Right atrium auricular region (tissue), 2 donors: ENCODE data around the gene ARHGEF16. TPM values are rescaled to one million over a fixed set of nuclear protein-coding genes. Genes with fewer than 3 reads are reported as not detected.

ENCODE experiments used
- DNase-seq: peaks from one replicate; pipeline ENCODE4 v3.0.0-alpha.2; 2019; ENCODE audit warnings: low spot score
- H3K27ac ChIP-seq, 2 donors: fragments of 200-600 bp; sonication (generic); 1 replicate in 1 of 2; 2 replicates in 1 of 2; pipeline ENCODE4 v1.5.1; 2016 to 2019
- H3K27me3 ChIP-seq, 2 donors: fragments of 200-600 bp; sonication (generic); one replicate each; pipeline versions ENCODE4 v1.5.1 to v1.6.0; 2017 to 2019
- H3K36me3 ChIP-seq: fragments of 200-600 bp; sonication (generic); one replicate; pipeline ENCODE4 v1.5.1; 2016
- H3K4me1 ChIP-seq, 2 donors: fragments of 200-600 bp; sonication (generic); one replicate each; pipeline versions ENCODE4 v1.5.1 to v1.6.0; 2017 to 2019
- H3K4me3 ChIP-seq, 2 donors: fragments of 200-600 bp; sonication (generic); 1 replicate in 1 of 2; 2 replicates in 1 of 2; pipeline ENCODE4 v1.5.1; 2017 to 2019; ENCODE audit warnings: mild to moderate bottlenecking in 1 of 2, moderate library complexity in 1 of 2
- H3K9me3 ChIP-seq, 2 donors: fragments of 200-600 bp; sonication (generic); one replicate each; pipeline ENCODE4 v1.5.1; 2019
- total RNA-seq, 2 donors: library from RNA; depleted of rRNA; stranded (reverse); fragments of >200 nt; gene quantifications; one replicate each; pipeline ENCODE4 v1.1.0, GENCODE V29; 2016
- TF ChIP-seq, protein P1 (sequence below), 2 donors: fragments of 200-600 bp; sonication (generic); IDR thresholded peaks; one replicate each; pipeline ENCODE4 v1.5.1; 2019; ENCODE audit warnings: antibody characterized with exemption in 2 of 2

ARHGEF16 gene
- total RNA-seq, 2 donors from 2014 or later, result 0.22 to 1.5 TPM

GRCh38 chr1:3516911-3517675 is 62.6 kb downstream of the ARHGEF16 start:
- no peak overlapping the region for H3K4me3 ChIP-seq
- TF ChIP-seq, protein P1, sequence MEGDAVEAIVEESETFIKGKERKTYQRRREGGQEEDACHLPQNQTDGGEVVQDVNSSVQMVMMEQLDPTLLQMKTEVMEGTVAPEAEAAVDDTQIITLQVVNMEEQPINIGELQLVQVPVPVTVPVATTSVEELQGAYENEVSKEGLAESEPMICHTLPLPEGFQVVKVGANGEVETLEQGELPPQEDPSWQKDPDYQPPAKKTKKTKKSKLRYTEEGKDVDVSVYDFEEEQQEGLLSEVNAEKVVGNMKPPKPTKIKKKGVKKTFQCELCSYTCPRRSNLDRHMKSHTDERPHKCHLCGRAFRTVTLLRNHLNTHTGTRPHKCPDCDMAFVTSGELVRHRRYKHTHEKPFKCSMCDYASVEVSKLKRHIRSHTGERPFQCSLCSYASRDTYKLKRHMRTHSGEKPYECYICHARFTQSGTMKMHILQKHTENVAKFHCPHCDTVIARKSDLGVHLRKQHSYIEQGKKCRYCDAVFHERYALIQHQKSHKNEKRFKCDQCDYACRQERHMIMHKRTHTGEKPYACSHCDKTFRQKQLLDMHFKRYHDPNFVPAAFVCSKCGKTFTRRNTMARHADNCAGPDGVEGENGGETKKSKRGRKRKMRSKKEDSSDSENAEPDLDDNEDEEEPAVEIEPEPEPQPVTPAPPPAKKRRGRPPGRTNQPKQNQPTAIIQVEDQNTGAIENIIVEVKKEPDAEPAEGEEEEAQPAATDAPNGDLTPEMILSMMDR (IDR thresholded peaks at IDR 0.05), result no peak
- no peaks in the 10 kb centered on the region for H3K27me3 ChIP-seq
- H3K9me3 ChIP-seq, result no peaks in the 10 kb centered on the region
- no peaks in the 10 kb centered on the region for H3K4me1 ChIP-seq
- H3K36me3 ChIP-seq, result no peaks in the 10 kb centered on the region
- DNase-seq, result no peak
- no peak overlapping the region for H3K27ac ChIP-seq

DNA sequence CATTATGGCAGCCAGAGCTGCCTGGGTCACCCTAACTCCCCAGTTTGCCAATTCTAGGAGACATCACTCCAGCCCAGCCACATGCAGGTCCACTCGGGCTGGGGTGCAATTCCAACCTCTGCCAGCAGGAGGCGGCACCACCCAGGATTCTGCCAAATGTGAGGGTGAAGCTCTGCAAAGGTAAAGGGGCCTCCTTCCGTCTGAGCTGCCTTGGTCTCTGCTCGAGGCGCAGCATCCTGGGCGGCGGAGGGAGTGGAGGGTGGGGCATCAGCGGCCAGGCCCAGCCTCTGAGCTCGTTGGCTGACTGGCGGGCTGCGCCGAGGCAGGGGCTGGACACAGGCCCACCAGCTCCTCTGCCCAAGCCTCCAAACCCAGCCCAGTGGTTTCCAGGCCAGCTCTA is 63.8 kb downstream of the ARHGEF16 start:
- DNase-seq, result no peak
- Histone ChIP-seq H3K36me3 (no peaks in the 10 kb centered on the region), H3K4me3 (no peak overlapping the region), H3K27me3 (no peaks in the 10 kb centered on the region), H3K4me1 (no peaks in the 10 kb centered on the region), H3K9me3 (no peaks in the 10 kb centered on the region), H3K27ac (no peak overlapping the region)
- TF ChIP-seq, protein P1 (IDR thresholded peaks at IDR 0.05), result peak in 1 of 2 donors; percentile 58

DNA sequence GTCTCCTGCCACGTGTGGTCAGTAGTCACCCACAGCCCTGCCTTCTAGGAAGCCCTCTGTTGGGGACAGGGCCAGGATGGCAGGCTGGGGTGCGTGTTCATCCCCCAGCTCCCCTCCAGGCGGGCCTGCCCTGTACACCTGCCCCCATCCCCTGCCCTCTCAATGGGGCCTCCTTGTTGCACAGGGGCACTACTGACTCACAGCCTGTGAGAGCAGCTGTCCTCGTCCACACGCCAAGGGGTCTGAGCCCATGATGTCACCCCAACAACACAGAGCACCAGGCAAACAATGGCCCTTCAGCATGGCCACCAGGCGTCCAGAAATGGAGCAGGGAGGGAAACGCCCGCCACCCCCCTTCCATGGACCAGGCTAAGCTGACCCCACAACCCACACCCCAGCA is 64.3 kb downstream of the ARHGEF16 start:
- Histone ChIP-seq H3K4me1 (no peaks in the 10 kb centered on the region), H3K9me3 (no peaks in the 10 kb centered on the region), H3K27me3 (no peaks in the 10 kb centered on the region), H3K36me3 (no peaks in the 10 kb centered on the region), H3K27ac (no peak overlapping the region), H3K4me3 (no peak overlapping the region)
- TF ChIP-seq, protein P1 (IDR thresholded peaks at IDR 0.05), result no peak
- DNase-seq, result no peak

DNA sequence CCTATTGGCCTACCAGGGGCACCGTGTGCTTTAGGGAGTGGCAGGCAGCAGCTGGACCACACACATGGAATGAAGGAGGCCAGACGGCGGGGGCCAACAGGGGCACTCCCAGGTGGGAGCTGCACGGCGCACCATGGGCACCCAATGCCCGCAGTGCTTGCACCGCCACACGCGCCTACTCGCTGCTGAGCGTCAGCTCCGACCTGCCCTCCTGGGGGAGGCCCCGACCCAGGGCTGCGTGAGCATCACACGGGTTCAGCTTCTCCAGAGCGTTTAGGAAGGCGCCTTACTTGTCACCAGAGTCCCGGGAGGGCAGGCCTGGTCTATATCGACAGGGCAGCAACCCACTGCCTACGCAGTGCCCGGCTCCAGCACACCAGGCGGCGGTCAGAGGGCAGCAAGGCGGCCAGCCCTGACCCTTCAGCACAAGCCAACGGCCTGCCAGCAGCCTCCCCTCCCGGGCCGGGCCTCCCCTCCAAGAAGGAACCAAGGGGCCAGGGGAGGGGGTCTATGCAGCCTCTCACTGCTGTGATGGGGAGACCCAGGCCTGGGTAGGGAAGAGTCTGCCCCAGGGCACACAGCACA is 64.9 kb downstream of the ARHGEF16 start:
- Histone ChIP-seq H3K4me1 (no peaks in the 10 kb centered on the region), H3K9me3 (no peaks in the 10 kb centered on the region), H3K27ac (no peak overlapping the region), H3K4me3 (no peak overlapping the region), H3K27me3 (no peaks in the 10 kb centered on the region), H3K36me3 (no peaks in the 10 kb centered on the region)
- TF ChIP-seq, protein P1 (IDR thresholded peaks at IDR 0.05), result no peak
- DNase-seq, result no peak

DNA sequence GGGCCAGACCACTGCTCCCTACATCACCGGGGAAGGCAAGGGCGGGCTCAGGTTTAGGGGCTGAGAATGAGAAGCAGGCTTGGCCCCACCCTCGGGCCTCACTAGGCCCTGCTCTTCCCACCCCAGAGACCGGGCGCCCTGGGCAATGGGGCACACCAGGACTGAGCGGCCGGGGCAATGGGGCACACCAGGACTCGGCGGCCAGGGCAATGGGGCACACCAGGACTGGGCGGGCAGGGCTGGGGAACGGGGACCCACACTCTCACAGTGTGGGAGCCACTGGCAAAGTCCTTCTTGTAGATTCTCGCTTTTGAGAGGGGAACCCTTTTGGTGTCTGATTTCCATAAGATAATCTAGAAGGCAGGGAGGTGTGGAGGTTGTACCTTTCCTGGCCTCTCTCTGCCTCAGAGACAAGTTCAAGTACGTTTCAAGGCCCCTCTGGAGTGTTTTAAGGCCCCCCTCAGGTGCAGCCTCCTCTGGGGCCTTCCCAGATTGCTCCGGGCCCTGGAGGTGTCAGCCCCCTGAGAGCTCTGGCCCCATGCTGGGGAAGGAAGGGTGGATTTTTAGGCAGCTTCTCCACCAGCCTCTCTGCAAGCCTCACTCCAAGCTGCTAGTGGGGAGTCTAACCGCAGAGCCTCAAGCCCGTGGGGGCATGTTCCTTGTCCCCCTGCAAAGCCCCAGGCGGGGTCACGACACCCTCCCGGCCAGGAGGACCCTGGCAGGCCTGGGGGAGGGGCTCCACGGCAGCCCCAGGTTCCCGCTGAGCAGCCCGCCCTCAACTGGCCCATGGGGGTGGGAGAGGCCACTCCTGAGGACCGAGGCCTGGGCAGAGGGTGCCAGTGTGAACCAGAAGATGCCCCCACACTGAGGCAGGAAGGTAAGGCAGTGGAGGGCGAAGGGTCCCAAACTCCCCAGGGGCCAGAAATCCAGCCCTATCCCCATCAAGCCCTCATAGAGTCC is 66.2 kb downstream of the ARHGEF16 start:
- no peak overlapping the region for H3K27ac ChIP-seq

More for the DNA sequence above, 66.2 kb downstream of the ARHGEF16 start:
- no peak for DNase-seq
- H3K4me3 ChIP-seq, result no peak overlapping the region
- no peaks in the 10 kb centered on the region for H3K9me3 ChIP-seq
- no peaks in the 10 kb centered on the region for H3K36me3 ChIP-seq
- TF ChIP-seq, protein P1 (IDR thresholded peaks at IDR 0.05), result no peak
- H3K4me1 ChIP-seq, result no peaks in the 10 kb centered on the region
- H3K27me3 ChIP-seq, result no peaks in the 10 kb centered on the region
